OCI-LY1 (cell line): ENCODE data around the gene OR10H4.

Experiments
- H2AFZ ChIP-seq: fragments of 200-600 bp; sonication (generic), shearing (Covaris generic); 2 replicates; pipeline ENCODE4 v1.6.0; 2014; ENCODE audit warnings: antibody characterized with exemption, mild to moderate bottlenecking, low read length
- H3F3A ChIP-seq: fragments of 200-600 bp; sonication (generic), shearing (Covaris generic); 2 replicates; pipeline ENCODE4 v1.6.0; 2014; ENCODE audit warnings: mild to moderate bottlenecking, antibody characterized with exemption, low read length, moderate library complexity; ENCODE audit not compliant: insufficient read depth
- H3K27ac ChIP-seq: fragments of 200-600 bp; sonication (generic); 2 replicates; pipeline ENCODE4 v1.5.1; 2014; ENCODE audit warnings: low read length, mixed run types, mild to moderate bottlenecking, low read depth; ENCODE audit not compliant: poor library complexity, severe bottlenecking
- H3K27me3 ChIP-seq: fragments of 200-600 bp; sonication (generic); 2 replicates; pipeline ENCODE4 v1.6.0; 2014; ENCODE audit warnings: antibody characterized with exemption, mild to moderate bottlenecking, low read length, moderate library complexity; ENCODE audit not compliant: insufficient read depth
- H3K36me3 ChIP-seq: fragments of 200-600 bp; sonication (generic); 2 replicates; pipeline ENCODE4 v1.6.1; 2014; ENCODE audit warnings: mild to moderate bottlenecking, antibody characterized with exemption, low read length, moderate library complexity, mixed read lengths; ENCODE audit not compliant: insufficient read depth
- H3K4me1 ChIP-seq: fragments of 200-600 bp; sonication (generic); 2 replicates; pipeline ENCODE4 v1.5.1; 2014; ENCODE audit warnings: mild to moderate bottlenecking, low read length, moderate library complexity; ENCODE audit not compliant: insufficient read depth, severe bottlenecking
- H3K4me2 ChIP-seq: fragments of 200-600 bp; sonication (generic), shearing (Covaris generic); 2 replicates; pipeline ENCODE4 v1.6.1; 2014; ENCODE audit warnings: low read length
- H3K4me3 ChIP-seq: fragments of 200-600 bp; sonication (generic); 2 replicates; pipeline ENCODE4 v1.5.1; 2014; ENCODE audit warnings: low read length, low read depth, mild to moderate bottlenecking, mixed read lengths; ENCODE audit not compliant: poor library complexity, severe bottlenecking
- H3K79me2 ChIP-seq: fragments of 200-600 bp; shearing (Covaris generic); 2 replicates; pipeline ENCODE4 v1.6.1; 2016; ENCODE audit warnings: mixed run types, low read length, mixed read lengths; ENCODE audit not compliant: insufficient read depth
- H3K9ac ChIP-seq: fragments of 200-600 bp; sonication (generic), shearing (Covaris generic); 2 replicates; pipeline ENCODE4 v1.6.1; 2014; ENCODE audit warnings: mild to moderate bottlenecking, low read length, mixed read lengths
- H3K9me2 ChIP-seq: fragments of 200-600 bp; sonication (generic), shearing (Covaris generic); 2 replicates; pipeline ENCODE4 v1.6.1; 2014; ENCODE audit warnings: low read depth, mild to moderate bottlenecking, low read length, mixed read lengths
- H3K9me3 ChIP-seq: fragments of 200-600 bp; shearing (Covaris generic); 2 replicates; pipeline ENCODE4 v1.6.1; 2014; ENCODE audit warnings: low read length, mixed read lengths
- H4K20me1 ChIP-seq: fragments of 200-600 bp; sonication (generic), shearing (Covaris generic); 2 replicates; pipeline ENCODE4 v1.6.0; 2016; ENCODE audit warnings: mild to moderate bottlenecking, low read length; ENCODE audit not compliant: insufficient read depth
- CTCF ChIP-seq: fragments of 200-600 bp; sonication (generic), shearing (Covaris generic); IDR thresholded peaks from 2 replicates; pipeline ENCODE4 v1.5.1; 2017; ENCODE audit warnings: mild to moderate bottlenecking, antibody characterized with exemption, low read length, moderate library complexity, mixed read lengths
- EZH2 ChIP-seq: fragments of 200-600 bp; sonication (generic), shearing (Covaris generic); IDR thresholded peaks from 2 replicates; pipeline ENCODE4 v1.8.0; 2017; ENCODE audit warnings: borderline replicate concordance, mixed run types, mild to moderate bottlenecking, antibody characterized with exemption, low read length, moderate library complexity, mixed read lengths

The OR10H4 gene

DNA sequence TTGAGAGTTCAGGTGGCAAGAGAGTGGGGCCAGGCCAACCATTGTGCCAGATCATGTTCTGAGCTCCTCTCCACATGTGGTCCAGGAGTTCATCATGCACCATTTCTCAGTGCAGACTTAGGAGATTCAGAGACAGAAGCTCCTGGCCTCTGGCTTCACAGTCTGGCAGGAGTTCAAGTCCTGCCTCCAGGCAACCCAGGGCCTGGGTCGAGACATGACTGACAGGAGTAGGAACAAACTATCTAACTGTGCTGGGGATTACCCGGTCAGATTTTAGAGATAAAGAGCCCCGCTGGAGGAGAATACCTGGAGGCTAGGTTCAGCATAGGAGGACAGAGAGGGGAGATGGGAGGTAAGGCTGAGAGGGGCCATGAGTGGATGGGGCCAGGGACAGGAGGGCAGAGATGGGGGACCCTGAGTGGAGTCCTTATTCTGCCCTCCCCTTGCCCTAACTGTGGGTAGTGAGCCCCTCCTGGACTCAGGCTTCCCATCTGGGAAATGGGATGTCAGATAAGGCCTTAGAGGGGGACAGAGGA, 13.6 kb upstream of the OR10H4 start:
- H3K9me3 ChIP-seq = no peaks in the 10 kb centered on the region
- H3K27ac ChIP-seq = no peak overlapping the region
- H3K9ac ChIP-seq = no peak overlapping the region
- H2AFZ ChIP-seq = no peak overlapping the region
- no peaks in the 10 kb centered on the region for H4K20me1 ChIP-seq
- TF ChIP-seq EZH2 (no peak), CTCF (no peak)
- no peak overlapping the region for H3K4me3 ChIP-seq
- no peaks in the 10 kb centered on the region for H3K36me3 ChIP-seq
- H3K4me1 ChIP-seq = no peaks in the 10 kb centered on the region
- no peaks in the 10 kb centered on the region for H3K79me2 ChIP-seq
- no peaks in the 10 kb centered on the region for H3K9me2 ChIP-seq
- H3K4me2 ChIP-seq = no peak overlapping the region
- no peaks in the 10 kb centered on the region for H3F3A ChIP-seq
- no peaks in the 10 kb centered on the region for H3K27me3 ChIP-seq

GRCh38 chr19:15936173-15936572, 12.6 kb upstream of the OR10H4 start:
- Histone ChIP-seq H3K4me1 (no peaks in the 10 kb centered on the region), H3K27ac (no peak overlapping the region), H3K79me2 (no peaks in the 10 kb centered on the region), H3F3A (no peaks in the 10 kb centered on the region), H3K4me3 (no peak overlapping the region), H3K27me3 (no peaks in the 10 kb centered on the region), H3K9me2 (no peaks in the 10 kb centered on the region), H3K36me3 (no peaks in the 10 kb centered on the region), H3K9me3 (no peaks in the 10 kb centered on the region), H3K4me2 (no peak overlapping the region), H3K9ac (no peak overlapping the region), H4K20me1 (no peaks in the 10 kb centered on the region), H2AFZ (no peak overlapping the region)
- TF ChIP-seq EZH2 (no peak), CTCF (no peak)

- Histone ChIP-seq H2AFZ (no peak overlapping the region), H3K27ac (no peak overlapping the region), H3K27me3 (no peaks in the 10 kb centered on the region), H3K36me3 (no peaks in the 10 kb centered on the region), H3K4me3 (no peak overlapping the region), H3K9ac (no peak overlapping the region), H3K79me2 (no peaks in the 10 kb centered on the region), H3K4me2 (no peak overlapping the region), H3F3A (no peaks in the 10 kb centered on the region), H3K4me1 (no peaks in the 10 kb centered on the region), H3K9me3 (no peaks in the 10 kb centered on the region), H4K20me1 (no peaks in the 10 kb centered on the region), H3K9me2 (no peaks in the 10 kb centered on the region)
- no peak for TF ChIP-seq EZH2
- TF ChIP-seq CTCF = no peak
Observed at GRCh38 chr19:15936950-15937349, 11.9 kb upstream of the OR10H4 start.
